GM23338 (cell line): Measurements from ENCODE around the gene STAB2. TPM values are rescaled to one million over a fixed set of nuclear protein-coding genes. Genes with fewer than 3 reads are reported as not detected.

ENCODE experiments used
- ATAC-seq: fragments of 200-7000 bp; cut with Tn5 transposase; 3 replicates; pipeline ENCODE4 v1.9.1; 2020
- DNase-seq: peaks from one replicate; pipeline ENCODE4 v3.0.0-alpha.2; 2015; ENCODE audit warnings: low spot score
- H2AFZ ChIP-seq: fragments of 200-600 bp; sonication (generic); 2 replicates; pipeline ENCODE4 v1.8.0; 2016; ENCODE audit warnings: antibody characterized with exemption, mild to moderate bottlenecking, moderate library complexity
- H3F3A ChIP-seq: fragments of 200-600 bp; sonication (generic); replicated peaks from 2 replicates; pipeline ENCODE4 v1.8.0; 2017; ENCODE audit warnings: antibody characterized with exemption, mixed run types, low read depth
- H3K27ac ChIP-seq: fragments of 200-600 bp; sonication (generic); 2 replicates; pipeline ENCODE4 v1.6.1; 2016; ENCODE audit warnings: low read depth
- H3K27me3 ChIP-seq: fragments of 200-600 bp; sonication (generic); 2 replicates; pipeline ENCODE4 v1.8.0; 2016; ENCODE audit warnings: mild to moderate bottlenecking, mixed run types, moderate library complexity; ENCODE audit not compliant: insufficient read depth
- H3K36me3 ChIP-seq: fragments of 200-600 bp; sonication (generic); 2 replicates; pipeline ENCODE4 v1.8.0; 2016; ENCODE audit warnings: mild to moderate bottlenecking; ENCODE audit not compliant: insufficient read depth
- H3K4me1 ChIP-seq: fragments of 200-600 bp; sonication (generic); 2 replicates; pipeline ENCODE4 v1.8.0; 2016; ENCODE audit warnings: mild to moderate bottlenecking, moderate library complexity; ENCODE audit not compliant: insufficient read depth
- H3K4me2 ChIP-seq: fragments of 200-600 bp; sonication (generic); 2 replicates; pipeline ENCODE4 v1.7.1; 2017; ENCODE audit warnings: mixed run types
- H3K4me3 ChIP-seq: fragments of 200-600 bp; sonication (generic); 2 replicates; pipeline ENCODE4 v1.6.1; 2016; ENCODE audit warnings: mixed run types
- H3K79me2 ChIP-seq: fragments of 200-600 bp; sonication (generic); replicated peaks from 2 replicates; pipeline ENCODE4 v1.8.0; 2017; ENCODE audit warnings: mild to moderate bottlenecking; ENCODE audit not compliant: insufficient read depth
- H3K9me2 ChIP-seq: fragments of 200-600 bp; sonication (generic); 2 replicates; pipeline ENCODE4 v1.8.0; 2017; ENCODE audit not compliant: insufficient read depth
- H4K20me1 ChIP-seq: fragments of 200-600 bp; sonication (generic); replicated peaks from 2 replicates; pipeline ENCODE4 v1.8.0; 2017; ENCODE audit warnings: mild to moderate bottlenecking; ENCODE audit not compliant: insufficient read depth
- H3K27ac Mint-ChIP-seq: 2 replicates; pipeline ENCODE4 v1.8.0; 2020; ENCODE audit warnings: inconsistent platforms, mild to moderate bottlenecking, moderate library complexity, mixed read lengths
- H3K27me3 Mint-ChIP-seq: 3 replicates; pipeline ENCODE4 v1.8.0; 2022; ENCODE audit warnings: low read depth, mild to moderate bottlenecking, moderate library complexity, mixed read lengths, inconsistent platforms; ENCODE audit not compliant: insufficient read depth, poor library complexity
- H3K36me3 Mint-ChIP-seq: 3 replicates; pipeline ENCODE4 v1.8.0; 2021; ENCODE audit warnings: low read depth, mild to moderate bottlenecking, inconsistent platforms, moderate library complexity, mixed read lengths
- H3K4me1 Mint-ChIP-seq: 3 replicates; pipeline ENCODE4 v1.8.0; 2020; ENCODE audit warnings: mild to moderate bottlenecking, inconsistent platforms, mixed read lengths
- H3K4me3 Mint-ChIP-seq: 3 replicates; pipeline ENCODE4 v1.8.0; 2021; ENCODE audit warnings: moderate library complexity, mild to moderate bottlenecking, inconsistent platforms, mixed read lengths
- H3K9me3 Mint-ChIP-seq: 3 replicates; pipeline ENCODE4 v1.8.0; 2020; ENCODE audit warnings: moderate library complexity, mild to moderate bottlenecking, inconsistent platforms, mixed read lengths
- EZH2 ChIP-seq: fragments of 200-600 bp; sonication (generic); IDR thresholded peaks from one replicate; pipeline ENCODE4 v1.8.0; 2017; ENCODE audit warnings: antibody characterized with exemption, mild to moderate bottlenecking, low read depth; ENCODE audit not compliant: unreplicated experiment
- JUNB ChIP-seq: IDR thresholded peaks from one replicate; pipeline ENCODE4 v1.6.1; 2016; ENCODE audit warnings: antibody characterized with exemption; ENCODE audit not compliant: unreplicated experiment
- NANOG ChIP-seq: IDR thresholded peaks from 2 replicates; pipeline ENCODE4 v1.6.1; 2016; ENCODE audit warnings: antibody characterized with exemption, borderline replicate concordance
- STAT1 ChIP-seq: IDR thresholded peaks from one replicate; pipeline ENCODE4 v1.6.1; 2016; ENCODE audit warnings: antibody characterized with exemption; ENCODE audit not compliant: unreplicated experiment
- ZNF462 ChIP-seq: fragments of 250-450 bp; sonication (Bioruptor Pico); IDR thresholded peaks from 2 replicates; pipeline ENCODE4 v1.5.0; 2020; ENCODE audit warnings: mild to moderate bottlenecking, moderate library complexity
- polyA plus RNA-seq: library from polyadenylated mRNA; unstranded; fragments of >200 nt; fragmentation: Nextera tagmentation; extraction: Ambion mirVana; gene quantifications from 2 replicates; pipeline ENCODE4 v1.2.1, GENCODE V29; 2016
- total RNA-seq: library from RNA; depleted of rRNA; stranded (reverse); fragments of >200 nt; shearing (Covaris generic); gene quantifications from 2 replicates; pipeline ENCODE4 v1.2.3, GENCODE V29; 2014
- TF ChIP-seq, protein P1 (sequence below): IDR thresholded peaks from 2 replicates; pipeline ENCODE4 v1.6.1; 2016; ENCODE audit warnings: antibody characterized with exemption

The STAB2 gene
- total and polyA plus RNA-seq, 2 experiments from 2014 or later: 0.14 TPM; not detected in 1

DNA sequence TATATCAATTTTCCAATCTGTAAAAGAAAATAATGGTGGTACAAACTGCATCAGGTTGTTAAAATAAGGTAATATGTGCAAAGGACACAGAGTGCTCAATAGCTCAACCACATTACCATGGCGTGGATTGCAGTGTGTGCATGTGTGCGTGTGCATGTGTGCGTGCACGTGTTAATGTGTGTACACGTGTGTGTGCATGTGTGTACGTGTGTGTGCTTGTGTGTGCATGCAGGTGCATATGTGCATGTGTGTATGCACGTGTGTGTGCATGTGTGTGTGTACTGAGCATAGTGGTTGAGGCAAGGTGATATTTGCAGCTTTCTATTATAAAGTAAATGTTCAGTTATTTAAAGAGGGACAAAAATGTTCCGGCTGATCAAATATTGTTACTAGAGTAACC, 138.3 kb downstream of the STAB2 start:
- no peaks in the 10 kb centered on the region for H3K27me3 Mint-ChIP-seq
- ATAC-seq: no peak
- no peaks in the 10 kb centered on the region for H3K9me3 Mint-ChIP-seq
- Histone ChIP-seq H3K36me3 (no peaks in the 10 kb centered on the region), H4K20me1 (no peaks in the 10 kb centered on the region), H3K4me3 (no peak overlapping the region), H3K27ac (no peak overlapping the region), H3K27me3 (no peaks in the 10 kb centered on the region), H3K79me2 (no peaks in the 10 kb centered on the region), H3K4me1 (no peaks in the 10 kb centered on the region), H3K9me2 (peaks cover 5% of the 10 kb centered on the region; the same call in 1 of the 2 replicates), H3F3A (no peaks in the 10 kb centered on the region), H3K4me2 (no peak overlapping the region), H2AFZ (no peak overlapping the region)
- H3K4me1 Mint-ChIP-seq: no peaks in the 10 kb centered on the region
- no peaks in the 10 kb centered on the region for H3K36me3 Mint-ChIP-seq
- no peak for DNase-seq
- H3K4me3 Mint-ChIP-seq: no peak overlapping the region
- H3K27ac Mint-ChIP-seq: no peak overlapping the region
- TF ChIP-seq JUNB (no peak), ZNF462 (CRISPR knock-in tag) (no peak), NANOG (no peak), EZH2 (no peak), STAT1 (no peak)
- TF ChIP-seq, protein P1, sequence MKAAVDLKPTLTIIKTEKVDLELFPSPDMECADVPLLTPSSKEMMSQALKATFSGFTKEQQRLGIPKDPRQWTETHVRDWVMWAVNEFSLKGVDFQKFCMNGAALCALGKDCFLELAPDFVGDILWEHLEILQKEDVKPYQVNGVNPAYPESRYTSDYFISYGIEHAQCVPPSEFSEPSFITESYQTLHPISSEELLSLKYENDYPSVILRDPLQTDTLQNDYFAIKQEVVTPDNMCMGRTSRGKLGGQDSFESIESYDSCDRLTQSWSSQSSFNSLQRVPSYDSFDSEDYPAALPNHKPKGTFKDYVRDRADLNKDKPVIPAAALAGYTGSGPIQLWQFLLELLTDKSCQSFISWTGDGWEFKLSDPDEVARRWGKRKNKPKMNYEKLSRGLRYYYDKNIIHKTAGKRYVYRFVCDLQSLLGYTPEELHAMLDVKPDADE: no peak
